Activated T-helper 2 cell treated with anti-CD3 and anti-CD28 coated beads, Interferon-gamma antibody, Interleukin-2, Interleukin-4, amounts not matched to agents 10 μg/mL and 5 μg/mL and 100 μg/mL, durations not matched to agents 14 hours and 24 hours and 36 hours (primary cell): ENCODE data around the gene PDHA1. TPM values are rescaled to one million over a fixed set of nuclear protein-coding genes. Genes with fewer than 3 reads are reported as not detected.

Experiments used
- DNase-seq: peaks from one replicate; pipeline ENCODE4 v3.0.0; 2021; ENCODE audit warnings: low spot score
- H3K27ac Mint-ChIP-seq: one replicate; pipeline ENCODE4 v1.8.0; 2021; ENCODE audit warnings: mixed read lengths
- H3K27me3 Mint-ChIP-seq: one replicate; pipeline ENCODE4 v1.8.0; 2021; ENCODE audit warnings: low read depth, mixed read lengths
- H3K36me3 Mint-ChIP-seq: one replicate; pipeline ENCODE4 v1.8.0; 2021; ENCODE audit warnings: low read depth, mixed read lengths
- H3K4me1 Mint-ChIP-seq: one replicate; pipeline ENCODE4 v1.8.0; 2021; ENCODE audit warnings: low read depth, mixed read lengths
- H3K4me3 Mint-ChIP-seq: one replicate; pipeline ENCODE4 v1.8.0; 2021; ENCODE audit warnings: low read depth, mild to moderate bottlenecking, moderate library complexity, mixed read lengths
- H3K9me3 Mint-ChIP-seq: one replicate; pipeline ENCODE4 v1.8.0; 2021; ENCODE audit warnings: mixed read lengths
- intact Hi-C: fragments of 100-400 bp; cut with micrococcal nuclease; formaldehyde crosslinking; loops from one replicate; pipeline ENCODE4 v1.15.1; 2023
- total RNA-seq: library from RNA; stranded (reverse); gene quantifications from 2 replicates; pipeline ENCODE4 v1.2.3, GENCODE V29; 2022

The PDHA1 gene
- total RNA-seq, 1 donor from 2014 or later: 200 TPM

- H3K4me1 Mint-ChIP-seq: no peaks in the 10 kb centered on the region
- H3K27me3 Mint-ChIP-seq: peaks cover 5% of the 10 kb centered on the region
- H3K9me3 Mint-ChIP-seq: no peaks in the 10 kb centered on the region
- intact Hi-C loops: no loop called here
- no peak overlapping the region for H3K4me3 Mint-ChIP-seq
- DNase-seq: no peak
- H3K36me3 Mint-ChIP-seq: no peaks in the 10 kb centered on the region
- H3K27ac Mint-ChIP-seq: no peak overlapping the region
Observed at GRCh38 chrX:19386679-19387078, 43.0 kb downstream of the PDHA1 start.

GRCh38 chrX:19388064-19388679 lies 44.4 kb downstream of the PDHA1 start:
- no peak overlapping the region for H3K27ac Mint-ChIP-seq
- H3K4me1 Mint-ChIP-seq: no peaks in the 10 kb centered on the region
- no peaks in the 10 kb centered on the region for H3K36me3 Mint-ChIP-seq
- H3K9me3 Mint-ChIP-seq: no peaks in the 10 kb centered on the region
- DNase-seq: no peak
- intact Hi-C loops: no loop called here
- H3K4me3 Mint-ChIP-seq: no peak overlapping the region
- peaks cover 5% of the 10 kb centered on the region for H3K27me3 Mint-ChIP-seq

GRCh38 chrX:19388741-19389140 lies 45.0 kb downstream of the PDHA1 start:
- no peaks in the 10 kb centered on the region for H3K36me3 Mint-ChIP-seq
- no peaks in the 10 kb centered on the region for H3K9me3 Mint-ChIP-seq

GRCh38 chrX:19389227-19389845 lies 45.6 kb downstream of the PDHA1 start:
- no peak for DNase-seq
- H3K36me3 Mint-ChIP-seq: no peaks in the 10 kb centered on the region
- no peak overlapping the region for H3K27ac Mint-ChIP-seq
- no peaks in the 10 kb centered on the region for H3K27me3 Mint-ChIP-seq
- H3K4me1 Mint-ChIP-seq: no peaks in the 10 kb centered on the region
- intact Hi-C loops: no loop called here
- no peak overlapping the region for H3K4me3 Mint-ChIP-seq
- H3K9me3 Mint-ChIP-seq: no peaks in the 10 kb centered on the region

More at GRCh38 chrX:19388741-19389140, 45.0 kb downstream of the PDHA1 start:
- H3K27me3 Mint-ChIP-seq: peaks cover 3% of the 10 kb centered on the region
- no peak for DNase-seq
- no peak overlapping the region for H3K27ac Mint-ChIP-seq
- no peak overlapping the region for H3K4me3 Mint-ChIP-seq
- intact Hi-C loops: no loop called here
- no peaks in the 10 kb centered on the region for H3K4me1 Mint-ChIP-seq

GRCh38 chrX:19392078-19392477 lies 48.4 kb downstream of the PDHA1 start:
- Mint-ChIP-seq H3K9me3 (no peaks in the 10 kb centered on the region), H3K36me3 (no peaks in the 10 kb centered on the region), H3K27me3 (no peaks in the 10 kb centered on the region), H3K27ac (no peak overlapping the region), H3K4me3 (no peak overlapping the region), H3K4me1 (no peaks in the 10 kb centered on the region)
- DNase-seq: no peak
- intact Hi-C loops: no loop called here

GRCh38 chrX:19392703-19393102 lies 49.0 kb downstream of the PDHA1 start:
- no peaks in the 10 kb centered on the region for H3K9me3 Mint-ChIP-seq
- no peak overlapping the region for H3K4me3 Mint-ChIP-seq
- no peaks in the 10 kb centered on the region for H3K36me3 Mint-ChIP-seq
- no peak overlapping the region for H3K27ac Mint-ChIP-seq
- no peaks in the 10 kb centered on the region for H3K4me1 Mint-ChIP-seq
- no peak for DNase-seq
- intact Hi-C loops: no loop called here
- no peaks in the 10 kb centered on the region for H3K27me3 Mint-ChIP-seq

- Mint-ChIP-seq H3K9me3 (no peaks in the 10 kb centered on the region), H3K27me3 (no peaks in the 10 kb centered on the region), H3K4me1 (no peaks in the 10 kb centered on the region), H3K27ac (no peak overlapping the region), H3K36me3 (no peaks in the 10 kb centered on the region), H3K4me3 (no peak overlapping the region)
- intact Hi-C loops: no loop called here
- no peak for DNase-seq
Observed at GRCh38 chrX:19403696-19404095, 60.0 kb downstream of the PDHA1 start.

- H3K4me3 Mint-ChIP-seq: no peak overlapping the region
- no peaks in the 10 kb centered on the region for H3K9me3 Mint-ChIP-seq
- H3K4me1 Mint-ChIP-seq: no peaks in the 10 kb centered on the region
- no peak for DNase-seq
- H3K27ac Mint-ChIP-seq: no peak overlapping the region
- H3K36me3 Mint-ChIP-seq: no peaks in the 10 kb centered on the region
- no peaks in the 10 kb centered on the region for H3K27me3 Mint-ChIP-seq
- intact Hi-C loops: no loop called here
Observed at GRCh38 chrX:19410259-19410658, 66.5 kb downstream of the PDHA1 start.

Other genes with a start within 250 kb of the PDHA1 start
- 0.02 TPM in 1 of 2 replicates, not detected in the other for gene ADGRG2, start 221.5 kb upstream of the PDHA1 start, total RNA-seq
- gene MAP3K15, start 171.6 kb downstream of the PDHA1 start, total RNA-seq: 0.94 and 1.1 TPM in 2 replicates